HepG2 (cell line): Measurements from ENCODE around the gene ZNF330. TPM values are rescaled to one million over a fixed set of nuclear protein-coding genes. Genes with fewer than 3 reads are reported as not detected.
A peak's percentile ranks its signal among the peaks of the same experiment; 100 is the strongest.

Experiments used
- BORCS8-MEF2B ChIP-seq: sonication (generic); formaldehyde crosslinking; IDR thresholded peaks from 2 replicates; pipeline ENCODE4 v1.8.0; 2022; ENCODE audit warnings: mild to moderate bottlenecking, missing genetic modification reagents
- CBFB ChIP-seq: sonication (generic); formaldehyde crosslinking; IDR thresholded peaks from 2 replicates; pipeline ENCODE4 v1.4.0; 2020; ENCODE audit warnings: missing genetic modification reagents
- CREB3 ChIP-seq: sonication (generic); formaldehyde crosslinking; IDR thresholded peaks from 2 replicates; pipeline ENCODE4 v1.5.0; 2020; ENCODE audit warnings: missing genetic modification reagents
- CREM ChIP-seq, 2 experiments: sonication (generic) in 1 of 2; formaldehyde crosslinking in 1 of 2; IDR thresholded peaks; 2 replicates each; pipeline versions ENCODE4 v1.4.0 to v1.6.1; 2016 to 2020; ENCODE audit warnings: antibody characterized with exemption in 1 of 2, mild to moderate bottlenecking in 1 of 2, missing genetic modification reagents in 1 of 2
- HNRNPUL1 ChIP-seq: fragments of 200-400 bp; formaldehyde crosslinking; IDR thresholded peaks from 2 replicates; pipeline ENCODE4 v1.6.1; 2017; ENCODE audit warnings: low read depth, mild to moderate bottlenecking, low read length, moderate library complexity
- KDM5B ChIP-seq: sonication (generic); formaldehyde crosslinking; IDR thresholded peaks from 2 replicates; pipeline ENCODE4 v1.4.0; 2020; ENCODE audit warnings: missing genetic modification reagents, mild to moderate bottlenecking, borderline replicate concordance
- NONO ChIP-seq, 2 experiments: fragments of 450-650 bp in 1 of 2; sonication (generic) in 1 of 2; formaldehyde crosslinking in 1 of 2; IDR thresholded peaks in 1 of 2; conservative IDR thresholded peaks in 1 of 2; 2 replicates each; pipeline versions ENCODE4 v1.6.1 to v1.8.0; 2017 to 2022; ENCODE audit warnings: mild to moderate bottlenecking in 1 of 2, missing genetic modification reagents in 1 of 2, moderate library complexity in 1 of 2
- NR2F2 ChIP-seq: IDR thresholded peaks from 2 replicates; pipeline ENCODE4 v1.6.1; 2012; ENCODE audit warnings: low read depth, inconsistent platforms, borderline replicate concordance
- POLR2AphosphoS5 ChIP-seq: IDR thresholded peaks from 2 replicates; pipeline ENCODE4 v1.6.1; 2012; ENCODE audit warnings: low read depth, low read length
- SMC3 ChIP-seq: IDR thresholded peaks from 2 replicates; pipeline ENCODE4 v1.6.1; 2011; ENCODE audit warnings: low read length, improper control_type of control experiment
- SNAI1 ChIP-seq: sonication (generic); formaldehyde crosslinking; IDR thresholded peaks from 2 replicates; pipeline ENCODE4 v1.5.0; 2020; ENCODE audit warnings: mild to moderate bottlenecking, missing genetic modification reagents, borderline replicate concordance
- TBX2 ChIP-seq: sonication (generic); formaldehyde crosslinking; IDR thresholded peaks from 2 replicates; pipeline ENCODE4 v1.5.0; 2020; ENCODE audit warnings: missing genetic modification reagents, mild to moderate bottlenecking, borderline replicate concordance
- THAP11 ChIP-seq: IDR thresholded peaks from 2 replicates; pipeline ENCODE4 v1.6.1; 2016; ENCODE audit warnings: missing biosample characterization, missing genetic modification reagents
- TOE1 ChIP-seq: sonication (generic); formaldehyde crosslinking; IDR thresholded peaks from 2 replicates; pipeline ENCODE4 v1.4.0; 2020; ENCODE audit warnings: mild to moderate bottlenecking, missing genetic modification reagents
- TOPORS ChIP-seq: sonication (generic); formaldehyde crosslinking; IDR thresholded peaks from 2 replicates; pipeline ENCODE4 v1.8.0; 2023; ENCODE audit warnings: mild to moderate bottlenecking, missing genetic modification reagents
- YEATS2 ChIP-seq: sonication (generic); formaldehyde crosslinking; IDR thresholded peaks from 2 replicates; pipeline ENCODE4 v1.4.0; 2020; ENCODE audit warnings: missing genetic modification reagents, borderline replicate concordance
- ZBTB1 ChIP-seq: sonication (generic); formaldehyde crosslinking; IDR thresholded peaks from 2 replicates; pipeline ENCODE4 v1.4.0; 2020; ENCODE audit warnings: missing genetic modification reagents, borderline replicate concordance
- ZFP1 ChIP-seq: IDR thresholded peaks from 2 replicates; pipeline ENCODE4 v1.6.1; 2016
- ZFP91 ChIP-seq: sonication (generic); formaldehyde crosslinking; IDR thresholded peaks from 2 replicates; pipeline ENCODE4 v1.9.0; 2022; ENCODE audit warnings: missing genetic modification reagents, mild to moderate bottlenecking, borderline replicate concordance
- ZFY ChIP-seq: sonication (generic); formaldehyde crosslinking; IDR thresholded peaks from 2 replicates; pipeline ENCODE4 v1.4.0; 2020; ENCODE audit warnings: missing genetic modification reagents
- ZMYM2 ChIP-seq: sonication (generic); formaldehyde crosslinking; IDR thresholded peaks from 2 replicates; pipeline ENCODE4 v1.8.0; 2022; ENCODE audit warnings: mild to moderate bottlenecking, missing genetic modification reagents
- ZNF225 ChIP-seq: sonication (generic); formaldehyde crosslinking; IDR thresholded peaks from 2 replicates; pipeline ENCODE4 v1.4.0; 2020; ENCODE audit warnings: mild to moderate bottlenecking, missing genetic modification reagents
- ZNF3 ChIP-seq: IDR thresholded peaks from 2 replicates; pipeline ENCODE4 v1.7.0; 2017; ENCODE audit warnings: inconsistent platforms
- ZNF510 ChIP-seq: sonication (generic); formaldehyde crosslinking; IDR thresholded peaks from 2 replicates; pipeline ENCODE4 v1.4.0; 2020; ENCODE audit warnings: low read depth, mild to moderate bottlenecking, missing genetic modification reagents
- ZNF619 ChIP-seq: sonication (generic); formaldehyde crosslinking; IDR thresholded peaks from 2 replicates; pipeline ENCODE4 v1.4.0; 2020; ENCODE audit warnings: mild to moderate bottlenecking, missing genetic modification reagents
- ZNF670 ChIP-seq: sonication (generic); formaldehyde crosslinking; IDR thresholded peaks from 2 replicates; pipeline ENCODE4 v1.8.0; 2022; ENCODE audit warnings: mild to moderate bottlenecking, missing genetic modification reagents, borderline replicate concordance
- ZZZ3 ChIP-seq: sonication (generic); formaldehyde crosslinking; IDR thresholded peaks from 2 replicates; pipeline ENCODE4 v1.4.0; 2020; ENCODE audit warnings: missing genetic modification reagents, mild to moderate bottlenecking, borderline replicate concordance
- polyA plus RNA-seq, 8 experiments: library from polyadenylated mRNA; depleted of rRNA in 3 of 8; stranded (reverse) in 7 of 8; unstranded in 1 of 8; fragments of >200 nt; fragmentation: Illumina TruSeq in 4 of 8; extraction: Trizol in 4 of 8; gene quantifications; 2 replicates each; pipeline versions ENCODE4 v1.2.1 to v1.2.3, GENCODE V29; 2011 to 2016; ENCODE audit warnings: low read depth in 4 of 8, missing spikeins in 1 of 8, mixed read lengths in 1 of 8; ENCODE audit not compliant: insufficient read depth in 1 of 8
- total RNA-seq, 5 experiments: library from RNA; depleted of rRNA; stranded (reverse); fragments of >200 nt; fragmentation: Illumina TruSeq; extraction: Trizol; gene quantifications; 2 replicates each; pipeline ENCODE4 v1.2.3, GENCODE V29; 2016; ENCODE audit warnings: low read depth in 1 of 5

Gene ZNF330
- total and polyA plus RNA-seq, 2 of the 13 experiments (the other 11 are each of a cell fraction or from before 2014, with no cell fraction given): 23.3 to 43.4 TPM

GRCh38 chr4:141220691-141221659, at the start of gene ZNF330 (continued):
- TF ChIP-seq TBX2 (CRISPR knock-in tag): peak; percentile 64; the same call in 1 of the 2 replicates
- 0 out of 2 replicates have a peak, but pooled peaks have one; percentile 27 for TF ChIP-seq ZMYM2
- TF ChIP-seq ZNF3: no peak
- TF ChIP-seq ZNF670 (CRISPR knock-in tag): peak; percentile 73; the same call in 1 of the 2 replicates
- 0 out of 2 replicates have a peak, but pooled peaks have one; percentile 57 for TF ChIP-seq ZNF510 (CRISPR knock-in tag)
- peak; percentile 60; the same call in 1 of the 2 replicates for TF ChIP-seq TOPORS (CRISPR knock-in tag)
- TF ChIP-seq CREM (IDR thresholded peaks at IDR 0.05): peak; percentile 95
- TF ChIP-seq CREM (CRISPR knock-in tag; IDR thresholded peaks at IDR 0.05): peak; percentile 42; the same call in 1 of the 2 replicates
- no peak for TF ChIP-seq NONO (IDR thresholded peaks at IDR 0.05)
- peak; percentile 79 for TF ChIP-seq NONO (CRISPR knock-in tag; conservative IDR thresholded peaks at IDR 0.05)
- TF ChIP-seq BORCS8-MEF2B: peak; percentile 42; the same call in 1 of the 2 replicates
- TF ChIP-seq ZNF619: peak; percentile 60
- no peak for TF ChIP-seq CBFB (CRISPR knock-in tag)
- TF ChIP-seq TOE1 (CRISPR knock-in tag): no peak
- peak; percentile 83 for TF ChIP-seq KDM5B (CRISPR knock-in tag)
- TF ChIP-seq ZNF225 (CRISPR knock-in tag): peak; percentile 88; the same call in 1 of the 2 replicates
- no peak for TF ChIP-seq ZBTB1
- peak; percentile 68 for TF ChIP-seq ZFY (CRISPR knock-in tag)
- peak; percentile 49; the same call in 1 of the 2 replicates for TF ChIP-seq ZZZ3 (CRISPR knock-in tag)
- TF ChIP-seq SNAI1 (CRISPR knock-in tag): 0 out of 2 replicates have a peak, but pooled peaks have one; percentile 52
- 0 out of 2 replicates have a peak, but pooled peaks have one; percentile 30 for TF ChIP-seq ZFP1 (CRISPR knock-in tag)
- peak; percentile 88 for TF ChIP-seq ZFP91
- TF ChIP-seq THAP11: peak; percentile 90
- TF ChIP-seq HNRNPUL1: no peak
- TF ChIP-seq NR2F2: peak; percentile 17; the same call in 1 of the 2 replicates
- peak; percentile 89 for TF ChIP-seq POLR2AphosphoS5
- no peak for TF ChIP-seq CREB3 (CRISPR knock-in tag)
- no peak for TF ChIP-seq SMC3
- TF ChIP-seq YEATS2: peak; percentile 88
